HG02588 (cell line): Measurements from ENCODE around the gene ERN2.

Experiments used
- ATAC-seq: cut with Tn5 transposase; IDR thresholded peaks from one replicate; pipeline ENCODE4 v1.9.1; 2021; ENCODE audit warnings: mild to moderate bottlenecking, moderate library complexity; ENCODE audit not compliant: unreplicated experiment

ERN2 gene

DNA sequence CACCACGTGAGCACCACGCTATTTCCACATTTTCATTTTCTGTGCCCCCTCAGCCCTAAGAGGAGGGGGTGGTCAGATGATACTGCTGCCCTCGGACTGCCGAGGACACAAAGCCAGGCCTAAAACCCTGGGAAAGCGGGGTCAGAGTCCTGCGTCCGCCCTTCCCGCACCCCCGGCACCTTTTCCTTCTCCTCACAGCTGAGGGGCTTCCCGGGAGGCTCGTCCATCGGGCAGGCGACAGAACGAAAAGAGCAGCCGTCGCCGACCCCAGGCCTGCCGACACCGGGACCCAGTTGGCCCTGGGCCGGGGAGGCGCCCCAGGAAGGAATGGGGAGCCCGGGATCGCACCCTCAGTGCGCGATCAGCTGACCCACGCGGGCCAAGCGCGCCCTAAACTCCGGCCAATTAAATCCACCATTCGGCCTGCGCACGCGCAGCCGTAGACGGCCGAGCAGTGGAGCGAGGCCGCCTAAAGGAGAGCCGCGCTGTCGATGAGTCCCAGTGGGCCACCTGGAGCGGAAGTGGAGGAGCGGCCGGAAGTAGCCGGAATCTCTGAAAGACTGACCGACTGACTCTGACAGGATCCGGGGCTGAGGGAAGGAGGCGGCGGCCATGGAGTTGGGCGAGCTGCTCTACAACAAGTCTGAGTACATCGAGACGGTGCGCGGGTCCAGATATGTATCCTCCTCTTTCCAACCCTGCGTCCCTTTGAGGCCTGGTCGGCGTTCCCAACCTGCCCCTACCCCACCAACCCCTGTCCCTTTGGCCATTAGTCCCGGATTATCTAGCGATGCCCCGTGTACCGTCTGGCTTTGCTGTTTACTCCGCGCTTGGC is 71.9 kb downstream of the ERN2 start, which contains the start of the genes DCTN5 and PALB2:
Gene DCTN5 (plus strand): TSS at position 536 of the 835 bp plus-strand sequence. CDS start 77 bp downstream, at position 613.
Gene PALB2 (minus strand): TSS at position 380 of the 835 bp plus-strand sequence. CDS start 153 bp downstream, at position 227.
- peak; percentile 92 for ATAC-seq

DNA sequence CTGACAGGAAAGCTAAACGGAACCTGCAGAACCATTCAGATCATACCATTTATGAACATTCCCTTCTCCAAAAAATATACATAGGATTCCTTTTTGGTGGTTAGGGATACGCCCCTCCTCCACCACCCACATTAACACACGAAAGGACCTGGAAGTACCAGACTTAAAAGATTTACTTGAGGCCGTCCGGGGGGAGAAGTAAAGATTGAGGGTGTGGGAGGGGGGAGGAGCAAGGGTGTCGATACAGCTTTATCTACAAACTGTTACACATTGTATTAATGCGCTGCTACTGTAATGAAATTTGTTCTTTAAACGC is 72.4 kb downstream of the ERN2 start:
- no peak for ATAC-seq
